ENCODE results near the gene FOLR3.

- no peak for TF ChIP-seq CTCF (IDR thresholded peaks at IDR 0.05)
- TF ChIP-seq POLR2A (IDR thresholded peaks at IDR 0.05): no peak
Measured at GRCh38 chr11:72177656-72178055, 42.1 kb downstream of the FOLR3 start.
